Loucy (cell line): ENCODE data around the gene SH2B2.

ENCODE experiments used
- H2AFZ ChIP-seq: fragments of 200-600 bp; sonication (generic); 2 replicates; pipeline ENCODE4 v1.6.0; 2016; ENCODE audit warnings: antibody characterized with exemption, mild to moderate bottlenecking, low read length, moderate library complexity
- H3F3A ChIP-seq: fragments of 200-600 bp; 2 replicates; pipeline ENCODE4 v1.6.0; 2016; ENCODE audit warnings: antibody characterized with exemption, low read depth, mild to moderate bottlenecking
- H3K27me3 ChIP-seq: fragments of 200-600 bp; sonication (generic); 2 replicates; pipeline ENCODE4 v1.6.1; 2014; ENCODE audit warnings: low read length, mild to moderate bottlenecking; ENCODE audit not compliant: insufficient read depth, poor library complexity, severe bottlenecking
- H3K36me3 ChIP-seq: fragments of 200-600 bp; sonication (generic); 2 replicates; pipeline ENCODE4 v1.6.1; 2016; ENCODE audit warnings: low read length; ENCODE audit not compliant: insufficient read depth
- H3K4me1 ChIP-seq: fragments of 200-600 bp; sonication (generic); 2 replicates; pipeline ENCODE4 v1.5.1; 2014; ENCODE audit warnings: low read length, mild to moderate bottlenecking; ENCODE audit not compliant: insufficient read depth, poor library complexity, severe bottlenecking
- H3K4me2 ChIP-seq: fragments of 200-600 bp; sonication (generic); 2 replicates; pipeline ENCODE4 v1.6.0; 2014; ENCODE audit warnings: antibody characterized with exemption, low read length, low read depth, mild to moderate bottlenecking; ENCODE audit not compliant: poor library complexity, severe bottlenecking
- H3K4me3 ChIP-seq: fragments of 200-600 bp; sonication (generic); 2 replicates; pipeline ENCODE4 v1.5.1; 2014; ENCODE audit warnings: low read length, mild to moderate bottlenecking, mixed read lengths; ENCODE audit not compliant: poor library complexity, severe bottlenecking
- H3K79me2 ChIP-seq: fragments of 200-600 bp; sonication (generic); 2 replicates; pipeline ENCODE4 v1.6.1; 2014; ENCODE audit warnings: low read length; ENCODE audit not compliant: insufficient read depth
- H3K9ac ChIP-seq: fragments of 200-600 bp; sonication (generic); 2 replicates; pipeline ENCODE4 v1.6.0; 2014; ENCODE audit warnings: mild to moderate bottlenecking, low read depth, low read length, moderate library complexity; ENCODE audit not compliant: poor library complexity, severe bottlenecking
- H3K9me2 ChIP-seq: fragments of 200-600 bp; sonication (generic); replicated peaks from 2 replicates; pipeline ENCODE4 v1.6.1; 2016; ENCODE audit warnings: low read depth, low read length, mixed read lengths
- H3K9me3 ChIP-seq: fragments of 200-600 bp; sonication (generic); 2 replicates; pipeline ENCODE4 v1.6.1; 2014; ENCODE audit warnings: mild to moderate bottlenecking, antibody characterized with exemption, low read length, low read depth; ENCODE audit not compliant: insufficient read depth
- H4K20me1 ChIP-seq: fragments of 200-600 bp; sonication (generic); 2 replicates; pipeline ENCODE4 v1.6.0; 2014; ENCODE audit warnings: antibody characterized with exemption, low read length, mild to moderate bottlenecking; ENCODE audit not compliant: insufficient read depth, poor library complexity, severe bottlenecking
- EZH2phosphoT487 ChIP-seq: fragments of 200-600 bp; IDR thresholded peaks from 2 replicates; pipeline ENCODE4 v1.6.1; 2018; ENCODE audit warnings: antibody characterized with exemption, mild to moderate bottlenecking, moderate library complexity, borderline replicate concordance
- TF ChIP-seq, protein P1 (sequence below): fragments of 200-600 bp; sonication (generic); conservative IDR thresholded peaks from 2 replicates; pipeline ENCODE4 v1.5.1; 2014; ENCODE audit warnings: mild to moderate bottlenecking, antibody characterized with exemption, low read length

The SH2B2 gene

DNA sequence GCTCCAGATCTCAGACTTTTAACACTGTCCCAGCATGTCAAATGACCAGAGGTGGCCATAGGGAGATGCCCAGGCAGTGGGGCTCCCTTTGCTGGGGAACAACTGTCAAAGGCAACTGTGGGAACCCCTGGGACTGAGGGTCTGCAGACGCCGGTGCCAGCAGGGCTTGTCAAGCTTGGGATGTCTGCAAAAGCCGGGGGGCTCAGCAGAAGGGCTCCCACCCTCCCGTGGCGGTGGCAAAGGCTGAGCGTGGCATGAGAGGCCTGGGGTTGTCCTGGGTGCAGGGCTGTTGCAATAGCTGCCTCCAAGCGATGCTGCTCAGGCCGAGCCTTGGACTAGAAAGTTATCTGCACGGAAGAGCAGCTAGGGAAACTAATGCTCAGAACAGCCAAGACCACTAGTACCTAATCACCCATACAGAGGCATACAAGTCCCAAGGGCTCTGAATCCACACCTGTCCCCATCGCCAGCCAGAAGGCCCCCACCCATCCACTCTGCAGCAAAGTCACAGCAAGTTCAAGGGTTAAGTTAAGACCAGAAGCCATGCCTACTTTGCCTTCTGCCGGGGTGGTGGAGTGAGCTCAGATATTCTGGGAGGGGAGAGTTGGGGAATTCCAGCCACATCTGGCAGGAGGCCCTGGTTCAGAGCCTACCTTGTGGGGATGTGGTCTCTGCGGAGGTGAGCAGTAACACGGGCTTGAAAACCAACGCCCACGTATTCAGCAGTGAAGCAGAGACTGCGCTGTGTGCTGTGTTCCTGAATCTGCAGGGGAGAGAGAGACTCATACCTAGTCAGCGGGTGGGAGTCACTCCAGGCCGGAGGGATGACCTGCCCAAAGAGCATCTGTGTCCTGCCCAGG, 4.6 kb downstream of the SH2B2 start:
- Histone ChIP-seq H3K4me3 (no peak overlapping the region), H2AFZ (no peak overlapping the region), H3K4me2 (no peak overlapping the region), H4K20me1 (peaks cover 11% of the 10 kb centered on the region), H3K27me3 (no peaks in the 10 kb centered on the region), H3K9ac (no peak overlapping the region), H3K9me3 (no peaks in the 10 kb centered on the region), H3K4me1 (peaks cover 14% of the 10 kb centered on the region), H3K9me2 (no peaks in the 10 kb centered on the region), H3K79me2 (no peaks in the 10 kb centered on the region), H3K36me3 (no peaks in the 10 kb centered on the region), H3F3A (no peaks in the 10 kb centered on the region)
- TF ChIP-seq, protein P1, sequence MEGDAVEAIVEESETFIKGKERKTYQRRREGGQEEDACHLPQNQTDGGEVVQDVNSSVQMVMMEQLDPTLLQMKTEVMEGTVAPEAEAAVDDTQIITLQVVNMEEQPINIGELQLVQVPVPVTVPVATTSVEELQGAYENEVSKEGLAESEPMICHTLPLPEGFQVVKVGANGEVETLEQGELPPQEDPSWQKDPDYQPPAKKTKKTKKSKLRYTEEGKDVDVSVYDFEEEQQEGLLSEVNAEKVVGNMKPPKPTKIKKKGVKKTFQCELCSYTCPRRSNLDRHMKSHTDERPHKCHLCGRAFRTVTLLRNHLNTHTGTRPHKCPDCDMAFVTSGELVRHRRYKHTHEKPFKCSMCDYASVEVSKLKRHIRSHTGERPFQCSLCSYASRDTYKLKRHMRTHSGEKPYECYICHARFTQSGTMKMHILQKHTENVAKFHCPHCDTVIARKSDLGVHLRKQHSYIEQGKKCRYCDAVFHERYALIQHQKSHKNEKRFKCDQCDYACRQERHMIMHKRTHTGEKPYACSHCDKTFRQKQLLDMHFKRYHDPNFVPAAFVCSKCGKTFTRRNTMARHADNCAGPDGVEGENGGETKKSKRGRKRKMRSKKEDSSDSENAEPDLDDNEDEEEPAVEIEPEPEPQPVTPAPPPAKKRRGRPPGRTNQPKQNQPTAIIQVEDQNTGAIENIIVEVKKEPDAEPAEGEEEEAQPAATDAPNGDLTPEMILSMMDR = no peak
- no peak for TF ChIP-seq EZH2phosphoT487

DNA sequence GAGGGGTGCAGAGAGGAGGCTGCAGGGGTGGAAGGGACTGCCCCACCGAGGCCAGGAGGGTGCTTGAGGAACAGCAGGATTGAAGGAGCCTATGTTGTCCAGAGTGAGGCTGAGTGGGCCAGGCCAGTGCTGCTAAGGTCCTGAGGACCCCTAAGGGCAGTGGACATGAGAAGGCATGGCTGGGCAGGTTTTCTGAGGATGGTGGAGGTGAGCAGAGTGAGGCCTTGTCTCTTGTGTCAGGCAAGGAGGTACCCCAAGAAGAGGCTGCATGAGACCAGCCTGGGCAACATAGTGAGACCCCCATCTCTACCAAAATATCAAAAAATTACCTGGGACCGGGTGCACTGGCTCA, 5.2 kb downstream of the SH2B2 start:
- H3K27me3 ChIP-seq = no peaks in the 10 kb centered on the region
- TF ChIP-seq, protein P1 = no peak
- no peak for TF ChIP-seq EZH2phosphoT487
- H3K9me3 ChIP-seq = no peaks in the 10 kb centered on the region
- no peaks in the 10 kb centered on the region for H3K79me2 ChIP-seq
- H3K4me3 ChIP-seq = no peak overlapping the region
- no peak overlapping the region for H2AFZ ChIP-seq
- peaks cover 11% of the 10 kb centered on the region for H4K20me1 ChIP-seq
- H3K4me2 ChIP-seq = no peak overlapping the region
- no peaks in the 10 kb centered on the region for H3F3A ChIP-seq
- H3K9ac ChIP-seq = no peak overlapping the region
- H3K9me2 ChIP-seq = no peaks in the 10 kb centered on the region
- H3K36me3 ChIP-seq = no peaks in the 10 kb centered on the region
- H3K4me1 ChIP-seq = peaks cover 14% of the 10 kb centered on the region

DNA sequence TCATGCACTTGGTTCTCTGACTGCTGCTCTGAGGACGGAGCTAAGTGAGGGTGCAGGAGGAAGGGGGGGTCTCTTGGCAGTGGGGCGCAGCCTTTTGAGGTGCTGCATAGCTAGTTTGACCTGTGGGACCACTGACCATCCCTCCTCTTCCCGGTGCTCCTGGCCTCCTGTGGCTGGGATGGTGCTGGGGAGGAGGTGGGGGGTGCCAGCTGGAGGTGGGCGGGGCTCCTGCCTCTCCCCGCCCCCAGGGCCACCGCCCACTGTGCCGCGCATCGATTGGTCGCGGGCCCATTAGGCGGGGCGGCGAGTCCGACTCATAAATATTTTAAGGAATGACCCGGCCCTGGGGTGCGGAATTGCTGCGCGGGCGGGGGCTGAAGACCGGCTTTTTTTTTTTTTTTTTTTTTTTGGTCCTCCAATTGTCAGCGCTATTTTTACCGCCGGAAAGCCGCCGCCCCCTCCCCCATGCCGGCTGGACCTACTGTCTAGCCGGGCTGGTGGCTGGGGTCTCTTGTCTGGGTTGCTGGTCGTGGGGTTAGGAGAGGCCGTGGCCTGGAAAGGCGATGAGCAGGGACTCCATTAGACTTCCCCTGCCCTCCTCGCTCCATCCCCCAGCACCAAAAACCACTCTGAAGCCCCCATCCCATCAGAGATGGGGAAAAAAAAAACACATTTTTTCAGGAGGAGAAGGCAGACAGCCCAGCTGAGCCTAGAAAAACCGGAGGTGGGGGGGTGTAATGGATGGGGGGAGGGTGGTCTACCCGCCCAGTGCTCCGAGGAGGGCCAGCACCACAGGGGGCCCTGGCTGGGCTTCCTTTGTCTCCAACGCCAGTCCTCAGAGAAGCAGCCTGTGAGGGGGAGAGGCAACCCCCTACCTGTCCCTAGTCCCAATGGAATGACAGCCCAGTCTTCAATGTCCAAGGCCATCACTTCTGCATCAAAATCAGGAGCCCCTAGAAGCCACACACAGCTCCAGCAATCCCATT, 6.4 kb downstream of the SH2B2 start:
- no peak for TF ChIP-seq EZH2phosphoT487
- TF ChIP-seq, protein P1 = no peak
- Histone ChIP-seq H4K20me1 (peaks cover 8% of the 10 kb centered on the region), H3K4me3 (no peak overlapping the region), H3K9me2 (no peaks in the 10 kb centered on the region), H3K79me2 (no peaks in the 10 kb centered on the region), H3K4me2 (no peak overlapping the region), H3K9me3 (no peaks in the 10 kb centered on the region), H3K27me3 (no peaks in the 10 kb centered on the region), H3F3A (no peaks in the 10 kb centered on the region), H2AFZ (no peak overlapping the region), H3K36me3 (no peaks in the 10 kb centered on the region), H3K9ac (no peak overlapping the region), H3K4me1 (peaks cover 4% of the 10 kb centered on the region)
